ENCODE data around the gene LGSN.

GRCh38 chr6:63319939-63320338 lies at the start of gene LGSN:
- TF ChIP-seq CTCF (IDR thresholded peaks at IDR 0.05) (no peak), POLR2A (IDR thresholded peaks at IDR 0.05) (no peak)
